HG03280 (cell line): Measurements from ENCODE around the gene RERE.

Experiments used
- ATAC-seq: cut with Tn5 transposase; IDR thresholded peaks from one replicate; pipeline ENCODE4 v1.9.1; 2021; ENCODE audit warnings: mild to moderate bottlenecking, moderate library complexity; ENCODE audit not compliant: unreplicated experiment

The RERE gene

DNA sequence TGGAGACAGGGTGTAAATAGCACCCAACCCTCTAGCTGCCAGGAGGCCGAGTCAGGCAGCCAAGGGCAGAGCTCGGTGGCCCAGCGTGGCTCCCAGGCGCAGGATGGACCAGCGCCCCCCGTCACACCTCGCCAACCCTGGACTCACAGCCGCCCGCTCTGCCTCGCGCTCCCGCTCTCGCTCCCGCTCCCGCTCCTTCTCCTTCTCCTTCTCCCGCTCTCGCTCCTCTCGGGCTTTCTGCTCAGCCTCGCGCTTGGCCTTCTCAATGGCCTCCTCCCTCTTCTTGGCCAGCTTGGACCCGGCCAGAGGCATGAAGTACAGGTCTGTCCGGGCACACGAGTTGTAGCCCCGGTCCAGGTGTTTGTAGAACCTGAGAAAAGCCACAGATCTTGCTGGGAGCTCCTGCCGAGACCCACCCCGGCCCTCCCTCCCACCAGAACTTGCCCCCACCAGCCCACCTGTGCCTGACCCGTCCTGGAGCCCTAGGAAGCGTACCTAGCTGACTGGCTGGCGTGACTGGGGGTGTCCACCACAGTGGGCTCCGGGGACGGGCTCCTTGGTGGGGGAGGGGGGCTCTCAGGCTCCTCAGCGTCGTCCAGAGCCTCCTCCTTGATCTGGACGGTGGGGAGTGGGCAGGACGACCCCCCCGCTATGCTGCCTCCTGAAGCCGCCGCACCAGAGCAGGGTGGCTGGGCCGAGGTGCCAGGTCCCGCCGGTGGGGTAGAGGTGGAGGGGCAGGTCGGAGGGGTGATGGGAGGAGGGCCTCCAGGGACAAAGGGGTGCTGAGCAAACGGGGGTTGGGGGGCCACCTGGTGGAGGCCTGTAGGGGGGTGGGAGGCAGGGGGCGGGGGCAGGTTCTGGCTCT lies 457.6 kb downstream of the RERE start:
- no peak for ATAC-seq

DNA sequence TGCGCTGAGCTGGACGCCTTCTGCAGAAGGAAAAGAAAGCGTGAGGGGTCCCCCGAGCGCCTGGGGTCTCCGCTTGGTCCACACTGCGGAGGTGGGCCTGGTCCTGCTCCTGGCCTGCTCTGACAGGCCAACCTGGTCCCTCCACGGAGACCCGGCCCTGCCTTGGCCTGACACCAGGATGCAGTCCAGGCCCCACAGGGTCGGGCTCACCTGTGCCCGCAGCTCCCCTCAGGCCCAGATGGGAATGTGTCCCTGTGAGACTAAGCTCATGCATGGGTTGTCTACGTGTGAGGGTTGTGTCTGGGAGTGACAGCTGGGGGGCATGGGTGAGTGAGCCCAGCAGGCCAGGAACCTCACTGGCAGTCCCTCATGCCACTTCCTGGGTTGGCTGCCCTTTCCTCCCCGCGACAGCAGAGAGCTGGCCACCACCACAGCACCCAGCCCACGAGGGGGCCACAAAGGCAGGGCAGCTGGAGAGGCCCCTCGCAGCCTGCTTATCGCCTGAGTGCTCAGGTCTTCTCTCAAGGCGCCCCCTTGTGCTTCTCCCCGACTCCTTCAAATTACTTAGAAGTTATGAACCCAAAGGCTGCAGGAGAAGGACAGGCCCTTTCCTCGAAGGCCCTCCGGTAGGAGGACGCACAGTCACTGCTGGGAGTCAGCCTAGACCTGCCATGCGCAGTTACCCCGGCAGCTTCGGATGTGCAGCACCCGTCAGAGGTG lies 458.4 kb downstream of the RERE start:
- ATAC-seq: no peak

GRCh38 chr1:8358241-8358896 lies 459.1 kb downstream of the RERE start:
- no peak for ATAC-seq

DNA sequence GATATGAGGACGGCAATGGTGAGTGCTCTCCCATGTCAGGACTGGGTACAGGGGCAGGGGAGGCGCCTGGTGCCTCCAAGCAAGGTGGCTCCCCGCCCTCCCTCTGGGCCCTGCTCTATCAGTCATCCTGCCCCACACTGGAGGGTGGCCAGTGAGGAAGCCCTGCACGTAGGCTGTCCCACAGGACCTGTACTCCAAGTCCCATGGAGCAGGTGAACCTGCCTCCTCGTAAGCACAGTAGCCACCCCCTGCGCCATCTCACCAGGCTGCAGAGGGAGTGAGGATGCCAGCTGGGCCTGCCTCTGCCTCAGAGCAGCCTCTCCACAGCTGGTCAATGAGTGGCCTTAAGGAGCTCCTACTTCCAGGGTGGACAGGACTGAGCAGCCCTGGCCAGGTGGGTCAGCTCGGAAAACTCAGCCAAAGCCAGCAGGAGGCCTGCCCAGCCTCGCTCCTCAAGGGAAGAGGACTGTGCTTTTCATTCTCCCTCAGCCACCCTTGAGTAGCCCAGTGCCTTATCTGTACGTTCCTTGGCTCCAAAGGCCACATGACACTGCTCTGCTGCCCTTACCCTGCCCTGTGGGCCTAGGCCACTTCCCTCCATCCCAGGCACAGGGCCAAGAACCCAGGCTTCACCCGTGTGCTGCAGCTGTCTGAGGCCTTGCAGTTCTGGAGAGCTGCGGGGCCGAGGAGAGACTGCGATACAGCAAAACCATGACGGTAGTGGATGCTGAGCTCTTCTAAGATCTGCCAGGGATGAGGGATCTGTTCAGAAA lies 459.9 kb downstream of the RERE start:
- ATAC-seq: no peak

GRCh38 chr1:8356256-8357209 lies 460.9 kb downstream of the RERE start:
- ATAC-seq: no peak

DNA sequence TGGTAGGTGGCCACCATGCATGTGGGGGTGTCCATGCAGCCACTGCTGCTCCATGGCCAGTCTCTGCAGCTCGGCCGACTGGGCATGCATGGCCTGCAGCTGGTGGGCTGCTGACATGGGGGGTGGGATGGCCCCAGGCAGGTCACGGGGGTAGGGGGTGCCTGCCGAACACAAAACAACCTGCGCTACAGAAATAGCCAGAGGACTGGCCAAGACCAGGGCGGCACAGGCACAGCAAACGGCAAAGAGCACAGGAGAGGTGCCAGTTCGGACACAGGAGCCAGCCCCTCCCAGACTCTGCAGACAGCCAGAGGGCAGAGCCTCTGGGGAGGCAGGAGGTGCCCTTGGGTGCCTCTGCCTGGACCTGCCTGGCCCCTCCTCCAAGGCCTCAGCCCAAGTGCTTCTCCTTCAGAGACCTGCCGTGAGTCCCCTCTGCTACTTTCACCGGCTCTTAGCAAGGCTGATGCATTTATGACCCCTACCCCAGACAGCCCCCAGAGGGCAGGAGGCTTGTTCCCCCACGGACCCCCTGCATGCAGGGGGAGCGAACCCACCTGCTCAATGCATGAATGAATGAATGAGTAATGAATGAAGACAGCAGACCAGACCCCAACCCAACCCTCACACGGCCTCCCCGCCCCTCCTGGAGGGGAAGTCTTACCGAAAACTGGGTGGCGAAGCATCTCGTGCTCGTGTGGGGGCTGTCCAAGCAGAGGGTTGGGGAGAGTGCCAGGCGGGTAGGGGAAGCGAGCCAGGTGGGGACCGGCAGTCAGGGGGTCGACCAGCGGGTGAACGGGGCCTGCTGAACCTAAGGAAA lies 461.8 kb downstream of the RERE start:
- ATAC-seq: no peak

- no peak for ATAC-seq
Measured at GRCh38 chr1:8354038-8354437, 463.4 kb downstream of the RERE start.

GRCh38 chr1:8352886-8353785 lies 464.3 kb downstream of the RERE start:
- ATAC-seq: no peak

DNA sequence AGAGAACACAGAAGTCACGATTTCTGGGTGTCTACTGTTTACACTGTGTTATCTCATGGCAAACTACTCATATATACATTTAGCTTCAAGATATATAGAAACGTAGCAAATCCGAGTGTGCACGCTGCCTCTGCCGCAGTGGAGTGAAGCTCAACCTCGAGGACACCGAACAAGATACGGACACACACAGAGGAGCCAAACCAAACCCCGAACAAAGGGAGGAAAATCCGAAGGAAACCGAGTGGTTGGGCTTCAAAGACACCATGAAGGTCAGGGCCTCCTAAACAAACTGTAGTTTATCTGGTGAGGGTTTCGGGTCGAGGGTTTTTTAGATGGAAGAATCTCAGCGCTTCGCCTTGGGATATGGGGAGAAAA lies 465.0 kb downstream of the RERE start:
- ATAC-seq: no peak

GRCh38 chr1:8351693-8352470 lies 465.6 kb downstream of the RERE start:
- no peak for ATAC-seq

DNA sequence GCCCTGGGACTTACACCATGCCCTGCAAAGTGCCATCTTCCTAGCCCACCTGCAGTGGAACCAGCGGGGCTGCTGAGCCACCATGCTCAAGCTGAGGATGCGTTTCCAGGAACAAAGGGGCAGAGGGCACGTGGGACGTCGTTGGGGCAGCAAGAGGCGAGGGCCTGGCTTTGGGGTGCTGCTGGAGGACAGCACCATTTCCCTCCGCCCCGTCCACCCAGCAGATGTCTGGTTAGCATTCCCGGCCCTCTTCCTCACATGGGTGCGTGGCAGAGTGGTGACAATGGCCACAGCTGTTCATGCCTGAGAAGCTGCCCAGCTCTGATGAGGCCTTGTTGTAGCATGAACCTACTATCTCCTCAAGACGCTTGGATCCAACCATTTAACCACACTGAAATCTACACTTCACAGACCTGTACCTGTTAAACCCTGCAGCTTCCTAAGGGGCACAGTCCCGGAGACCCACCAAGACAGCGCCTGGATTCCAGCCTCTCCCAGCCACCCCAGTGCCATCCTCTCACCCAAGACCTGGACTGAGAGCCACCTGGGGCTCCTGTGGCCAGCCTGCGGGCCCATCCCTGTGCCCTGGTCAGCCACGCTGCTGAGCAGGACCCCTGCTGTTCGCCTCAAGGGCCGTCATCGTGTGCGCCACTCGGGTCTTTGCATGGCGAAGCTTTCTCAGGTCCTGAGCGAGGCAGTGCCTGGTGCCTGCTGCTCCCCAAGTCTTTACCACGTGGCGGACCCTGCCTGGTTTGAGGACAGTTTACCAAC lies 466.3 kb downstream of the RERE start:
- ATAC-seq: no peak

DNA sequence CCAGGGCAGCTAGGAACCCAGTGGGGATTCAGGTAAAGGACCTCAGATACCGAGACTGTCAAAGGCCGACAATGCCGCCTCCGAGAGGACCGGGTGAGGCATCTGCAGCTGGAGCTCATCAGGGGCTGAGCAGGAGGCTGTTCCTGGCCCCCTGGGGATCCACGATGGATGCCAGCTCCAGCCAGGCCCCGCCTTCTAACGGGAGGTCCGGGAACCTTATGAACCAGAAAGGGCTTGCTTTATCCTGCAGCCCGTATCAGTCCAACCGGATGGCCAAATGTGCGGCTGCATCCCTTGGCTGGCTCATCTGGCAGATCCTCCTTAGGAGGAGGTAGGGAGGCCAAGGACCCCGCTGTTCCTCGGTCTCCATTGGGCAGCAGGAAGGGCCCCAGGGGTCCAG lies 467.5 kb downstream of the RERE start:
- ATAC-seq: no peak

DNA sequence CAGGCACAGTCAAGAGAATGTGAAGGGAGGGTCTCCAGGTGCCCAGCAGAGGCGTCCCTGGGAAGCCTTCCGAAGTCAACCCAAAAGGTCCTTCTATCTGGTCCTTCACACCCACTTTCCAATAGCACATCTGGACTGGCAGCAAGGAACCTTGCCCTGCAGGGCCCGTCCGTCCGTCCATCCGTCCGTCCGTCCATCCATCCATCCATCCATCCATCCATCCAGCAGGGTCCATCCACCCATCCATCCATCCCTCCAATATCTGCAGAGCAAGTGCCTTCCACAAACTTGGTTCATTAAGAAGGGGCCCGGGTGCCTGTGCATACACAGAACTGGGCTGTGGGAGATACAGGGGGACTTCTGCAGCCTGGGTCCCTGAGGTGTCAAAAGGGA lies 468.0 kb downstream of the RERE start:
- no peak for ATAC-seq

- peak; percentile 57 for ATAC-seq
Measured at GRCh38 chr1:8348777-8349472, 468.5 kb downstream of the RERE start.

- no peak for ATAC-seq
Measured at GRCh38 chr1:8348047-8348776, 469.2 kb downstream of the RERE start.
